GM18951 (cell line): ENCODE results near the gene ZNF778.
"Not testable (repeated sequence)": the region's sequence is repeated elsewhere in the genome, so short reads cannot be mapped to it uniquely, and the experiment has no call there.

Experiments used
- POLR2A ChIP-seq: IDR thresholded peaks from 4 replicates; pipeline ENCODE4 v1.6.1; 2011; ENCODE audit warnings: mild to moderate bottlenecking; ENCODE audit not compliant: insufficient read length, insufficient read depth; ENCODE audit errors: extremely low read depth
- in situ Hi-C: fragments of 300-500 bp; cut with MboI; formaldehyde crosslinking; loops from one replicate; pipeline ENCODE4 v1.12.0; 2022; ENCODE audit warnings: low sequenced_read_pairs, mixed read lengths, inconsistent platforms; ENCODE audit not compliant: unreplicated experiment

ZNF778 gene

DNA sequence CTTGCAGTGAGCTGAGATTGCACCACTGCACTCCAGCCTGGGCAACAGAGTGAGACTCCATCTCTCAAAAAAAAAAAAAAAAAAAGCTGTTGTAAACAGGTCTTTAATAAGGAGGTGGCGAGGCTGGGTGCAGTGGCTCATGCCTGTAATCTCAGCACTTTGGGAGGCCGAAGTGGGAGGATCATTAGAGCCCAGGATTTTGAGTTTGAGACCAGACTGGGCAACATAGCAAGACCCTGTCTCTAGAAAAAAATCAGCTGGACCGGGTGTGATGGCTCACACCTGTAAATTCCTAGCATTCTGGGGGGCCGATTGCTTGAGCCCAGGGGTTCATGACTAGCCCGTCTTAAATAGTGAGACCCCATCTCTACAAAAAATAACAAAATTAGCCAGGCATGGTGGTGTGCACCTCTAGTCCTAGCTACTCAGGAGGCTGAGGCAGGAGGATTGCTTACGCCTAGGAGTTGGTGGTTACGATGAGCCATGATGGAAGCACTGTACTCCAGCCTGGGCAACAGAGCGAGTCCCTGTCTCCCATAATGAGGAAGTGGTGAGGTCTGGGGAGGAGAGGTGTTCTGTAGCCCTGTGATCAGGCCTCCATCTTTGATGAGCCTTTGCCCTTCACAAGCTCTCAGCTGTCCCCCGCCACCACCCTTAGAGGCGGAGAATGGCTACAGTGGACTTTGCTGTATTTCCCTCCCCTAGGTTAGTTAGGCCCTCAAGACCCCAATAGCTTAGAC is 36.2 kb downstream of the ZNF778 start:
- in situ Hi-C loops: no loop called here
- TF ChIP-seq POLR2A: no peak

DNA sequence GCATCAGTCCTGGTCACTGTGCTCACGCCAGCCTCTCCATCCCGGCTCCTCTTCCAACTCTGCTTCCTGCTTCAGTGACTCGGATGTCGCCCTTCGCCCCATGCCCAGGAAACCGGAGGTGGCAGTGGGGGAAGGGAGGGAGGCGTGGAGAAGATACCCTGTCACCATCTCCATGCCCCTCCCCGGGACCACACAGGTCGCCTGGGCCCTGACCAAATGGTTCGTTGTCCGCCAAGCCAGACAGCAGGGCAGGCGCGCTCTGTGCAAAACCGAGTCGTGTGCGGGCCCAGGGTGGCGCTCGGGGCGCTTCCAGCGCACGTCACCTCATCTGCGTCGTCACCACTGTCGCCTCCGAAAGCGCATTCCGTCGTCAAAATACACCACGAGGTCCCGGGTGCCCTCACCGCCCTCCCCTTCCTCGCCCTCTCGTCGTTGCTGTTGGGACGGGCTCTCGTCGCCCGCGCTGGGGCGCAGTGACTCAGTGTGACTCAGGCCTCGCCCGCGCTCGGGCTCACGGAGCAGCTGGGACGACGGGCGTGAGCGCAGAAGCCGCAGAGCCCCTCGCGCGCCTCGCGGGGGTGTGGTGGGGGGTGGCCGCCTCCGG is 39.2 kb downstream of the ZNF778 start:
- no peak for TF ChIP-seq POLR2A
- in situ Hi-C loops: no loop called here

DNA sequence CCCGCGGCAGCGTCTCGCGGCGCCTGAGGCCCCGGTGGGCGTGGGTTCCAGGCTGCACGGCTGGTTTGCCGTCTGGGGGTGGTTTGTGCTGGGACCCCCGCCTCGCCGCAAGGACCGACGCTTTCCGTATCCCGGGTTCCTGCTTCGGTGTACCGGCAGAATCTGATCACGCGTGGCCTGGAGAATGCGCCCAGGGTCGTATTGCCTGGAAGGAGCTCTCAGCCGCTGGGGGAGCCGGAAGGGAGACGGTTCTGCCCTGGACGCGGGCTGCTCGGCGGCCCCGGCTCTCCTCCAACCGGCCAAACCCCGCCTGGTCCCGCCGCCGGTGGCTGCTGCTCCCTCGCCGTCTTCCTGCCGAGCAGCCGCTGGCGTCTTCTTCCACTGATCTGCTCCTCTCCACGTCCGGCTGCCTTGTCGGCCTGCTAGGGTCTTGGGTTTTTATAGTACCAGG is 39.8 kb downstream of the ZNF778 start:
- no peak for TF ChIP-seq POLR2A
- in situ Hi-C loops: no loop called here

DNA sequence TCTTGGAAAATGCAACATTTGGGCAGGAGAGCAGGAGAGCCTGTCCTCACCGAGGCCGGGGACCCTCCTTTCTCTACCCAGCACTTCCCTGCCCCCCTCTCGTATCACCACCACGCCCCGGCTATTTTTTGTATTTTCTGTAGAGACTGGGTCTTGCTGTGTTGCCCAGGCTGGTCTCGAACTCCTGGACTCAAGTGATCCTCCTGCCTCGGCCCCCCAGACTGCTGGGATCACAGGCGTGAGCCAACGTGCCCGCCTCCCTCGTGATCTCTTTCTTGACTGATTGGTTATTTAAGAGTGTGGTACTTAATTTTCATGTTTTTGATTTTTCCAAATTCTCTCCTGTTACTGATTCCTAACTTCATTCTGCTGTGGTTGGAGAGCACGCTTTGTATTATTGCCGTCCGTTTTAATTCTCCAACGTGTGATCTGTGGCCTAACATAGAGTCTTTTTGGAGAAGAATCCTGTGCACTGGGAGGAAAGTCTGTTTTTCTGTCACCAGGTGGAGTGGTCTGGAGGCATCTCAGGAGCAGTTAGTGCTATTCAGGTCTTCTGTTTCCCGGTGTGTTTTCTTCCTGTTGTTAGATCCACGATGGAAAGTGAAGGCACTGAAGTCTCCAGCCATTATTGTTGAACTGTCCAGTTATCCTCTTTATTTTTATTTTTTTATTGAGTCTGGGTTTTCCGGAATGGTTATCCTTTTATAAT is 40.4 kb downstream of the ZNF778 start:
- in situ Hi-C loops: no loop called here
- no peak for TF ChIP-seq POLR2A

DNA sequence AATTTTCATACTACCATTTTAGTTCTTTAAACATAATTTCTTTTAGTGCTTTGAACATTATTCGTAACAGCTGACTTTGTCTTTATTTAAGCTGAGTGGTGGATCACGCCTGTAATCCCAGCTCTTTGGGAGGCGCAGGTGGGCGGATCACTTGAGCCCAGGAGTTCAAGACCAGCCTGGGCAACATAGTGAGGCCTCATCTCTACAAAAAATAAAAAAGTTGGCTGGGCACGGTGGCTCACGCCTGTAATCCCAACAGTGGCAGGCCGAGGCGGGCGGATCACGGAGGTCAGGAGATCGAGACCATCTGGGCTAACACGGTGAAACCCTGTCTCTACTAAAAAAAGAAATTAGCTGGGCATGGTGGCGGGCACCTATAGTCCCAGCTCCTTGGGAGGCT is 42.4 kb downstream of the ZNF778 start:
- in situ Hi-C loops: not testable (repeated sequence)

DNA sequence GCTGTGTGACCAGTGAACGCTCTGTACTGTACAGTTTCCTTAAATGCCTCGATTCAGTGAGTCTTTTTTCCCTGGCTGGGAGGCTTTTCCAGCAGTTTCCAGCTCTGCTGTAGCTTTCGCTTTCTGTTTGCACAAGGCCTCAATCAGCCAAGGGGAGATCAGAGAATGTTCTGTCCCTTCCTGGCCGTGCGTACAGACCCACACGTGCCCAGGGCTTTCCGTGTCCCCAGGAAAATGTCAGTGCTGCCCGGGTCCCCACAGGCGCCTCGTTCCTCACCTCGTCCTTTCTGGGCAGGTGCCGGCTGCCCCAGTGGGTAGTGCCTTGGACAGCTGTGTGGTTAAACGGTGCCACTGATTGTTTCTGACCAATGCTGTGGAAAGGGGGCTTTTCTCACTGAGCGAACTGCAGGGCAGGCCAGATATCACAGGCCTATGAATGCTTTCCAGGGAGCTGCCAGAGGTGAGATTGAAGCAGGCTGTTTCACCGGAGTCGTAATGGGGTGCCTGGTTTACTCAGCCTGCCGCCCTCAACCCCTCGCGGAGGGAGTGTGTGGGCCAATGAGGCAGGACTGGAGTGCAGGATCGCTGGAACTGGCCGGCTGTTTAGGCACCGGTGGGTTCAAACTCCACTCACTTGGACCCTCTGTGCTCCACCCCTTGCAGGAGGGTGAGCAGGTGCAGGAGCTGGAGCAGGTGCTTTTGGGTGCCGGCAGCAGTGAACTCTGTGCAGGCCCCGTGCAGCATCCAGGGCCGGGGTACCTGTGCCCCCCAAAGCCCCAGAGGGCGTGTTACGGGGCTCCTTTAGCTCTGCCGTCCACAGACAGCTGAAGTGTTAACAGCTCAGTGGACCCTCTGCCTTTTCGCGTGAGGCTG is 44.4 kb downstream of the ZNF778 start:
- in situ Hi-C loops: no loop called here
- TF ChIP-seq POLR2A: no peak

DNA sequence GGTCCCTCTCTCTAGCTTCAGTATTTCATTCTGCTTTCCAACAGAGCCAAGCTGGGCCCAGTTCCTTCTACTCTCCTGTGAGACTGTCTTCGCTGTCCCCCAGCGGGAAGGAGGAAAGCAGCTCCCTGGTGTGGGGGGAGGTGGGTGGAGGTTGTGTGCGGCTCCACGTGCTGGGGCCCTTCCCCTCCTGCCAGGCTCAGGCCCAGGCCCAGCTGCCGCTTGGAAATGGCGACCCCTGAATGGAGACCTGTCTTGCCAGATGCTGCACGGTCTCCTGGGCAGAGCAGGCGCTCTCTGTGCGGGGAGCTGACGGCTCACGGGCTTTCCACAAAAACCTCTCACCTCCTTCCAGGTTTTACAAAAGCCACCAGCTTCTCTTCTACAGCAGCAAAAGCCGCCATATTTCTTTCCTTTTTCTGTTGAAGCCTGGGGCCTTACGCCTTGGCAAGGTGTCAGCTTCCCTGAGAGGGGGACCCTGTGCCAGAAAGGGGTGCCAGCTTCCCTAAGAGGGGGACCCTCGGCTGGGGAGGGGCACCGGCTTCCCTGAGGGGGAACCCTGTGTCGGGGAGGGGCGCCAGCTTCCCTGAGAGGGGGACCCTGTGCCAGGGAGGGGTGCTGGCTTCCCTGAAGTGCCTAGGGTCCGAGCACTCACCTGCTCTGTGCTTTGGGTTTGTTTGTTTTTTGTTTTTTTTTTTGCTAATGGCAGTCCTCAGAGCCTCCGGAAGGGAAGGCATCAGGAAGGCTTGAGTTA is 47.5 kb downstream of the ZNF778 start:
- in situ Hi-C loops: no loop called here
- TF ChIP-seq POLR2A: no peak

DNA sequence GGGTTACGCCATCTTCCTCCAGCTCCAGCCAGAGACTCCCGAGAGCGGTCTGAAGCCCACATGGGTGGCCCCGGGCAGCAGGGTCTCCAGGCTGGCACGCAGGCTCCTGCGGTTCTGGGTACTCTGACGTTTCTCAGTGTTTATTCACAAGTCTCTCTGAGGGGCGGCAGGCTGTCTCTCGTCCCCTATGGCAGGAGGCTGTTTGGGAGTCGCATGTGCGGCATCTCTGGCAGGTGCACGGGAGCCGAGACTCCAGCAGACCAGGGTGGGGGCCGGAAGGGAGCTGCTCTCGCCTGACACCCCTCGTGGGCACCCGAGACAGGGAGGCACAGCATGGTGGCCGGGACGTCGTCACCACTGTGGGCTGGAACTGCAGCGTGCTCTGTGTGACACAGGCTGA is 48.1 kb downstream of the ZNF778 start:
- TF ChIP-seq POLR2A: no peak
- in situ Hi-C loops: no loop called here

DNA sequence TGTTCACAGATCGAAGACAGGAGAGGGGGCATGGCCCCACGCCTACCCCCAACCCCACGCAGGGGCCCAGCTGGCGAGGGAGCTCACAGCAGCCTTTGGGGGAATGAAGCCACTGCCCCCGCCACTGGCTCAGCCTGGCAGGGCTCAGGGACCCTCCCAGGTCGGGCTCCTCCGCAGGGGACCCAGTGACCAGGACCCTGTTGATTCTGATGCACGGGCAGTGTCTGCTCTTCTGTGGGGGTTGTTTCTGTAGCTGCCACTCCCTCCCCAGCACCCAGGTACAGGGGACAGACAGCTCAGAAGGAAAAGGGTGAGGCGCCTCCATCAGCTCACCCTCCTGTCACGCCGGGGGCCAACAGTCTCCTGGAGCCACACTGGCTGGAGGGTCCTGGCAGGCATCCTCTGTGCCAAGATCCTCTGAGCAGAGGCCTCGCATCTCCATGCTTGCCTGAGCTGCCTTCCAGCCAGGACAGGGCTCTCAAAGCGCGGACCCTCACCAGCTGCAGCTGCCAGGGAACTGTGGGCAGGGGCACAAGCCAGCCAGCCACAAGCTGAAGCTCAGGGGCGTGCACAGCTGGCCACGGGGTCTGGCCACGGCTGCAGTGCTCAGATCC is 49.1 kb downstream of the ZNF778 start:
- no peak for TF ChIP-seq POLR2A
- in situ Hi-C loops: no loop called here

DNA sequence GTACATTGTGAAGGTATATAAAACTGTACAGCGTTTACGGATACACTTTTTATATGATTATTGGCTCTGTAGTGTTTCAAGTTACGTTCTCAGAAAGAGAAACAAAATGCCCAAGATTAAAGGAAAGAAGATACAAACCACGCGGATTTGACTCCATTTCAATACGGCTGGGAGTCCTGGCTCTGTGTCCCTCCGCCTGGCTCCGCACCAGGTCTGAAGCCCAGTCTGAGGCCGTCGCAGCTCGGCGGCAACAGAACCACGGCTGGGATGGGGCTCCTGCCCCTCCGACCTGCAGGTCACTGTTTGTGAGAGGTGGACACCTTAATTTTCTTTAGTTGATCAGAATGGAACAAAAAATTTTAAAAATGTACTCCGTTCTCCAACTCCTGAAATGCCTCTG is 50.2 kb downstream of the ZNF778 start:
- in situ Hi-C loops: not testable (repeated sequence)

DNA sequence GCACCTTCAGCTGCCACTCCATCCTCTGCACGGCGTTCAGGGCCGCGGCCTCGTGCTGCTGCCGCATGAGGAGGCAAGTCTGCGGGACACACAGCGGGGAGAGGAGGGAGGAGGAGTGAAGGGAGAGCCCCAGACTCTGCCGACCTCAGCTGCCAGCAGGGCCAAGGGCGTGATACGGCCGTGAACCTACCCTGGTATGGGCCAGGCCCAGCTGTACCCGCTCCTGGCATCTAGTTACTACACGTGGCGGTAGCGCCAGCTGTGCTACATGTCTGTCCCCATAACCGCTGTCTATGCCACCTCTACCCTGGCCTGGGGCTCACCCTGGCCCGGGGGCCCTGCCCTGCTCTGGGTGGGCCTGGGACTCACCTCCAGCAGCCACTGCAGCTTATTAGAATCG is 51.1 kb downstream of the ZNF778 start:
- in situ Hi-C loops: no loop called here
- no peak for TF ChIP-seq POLR2A

DNA sequence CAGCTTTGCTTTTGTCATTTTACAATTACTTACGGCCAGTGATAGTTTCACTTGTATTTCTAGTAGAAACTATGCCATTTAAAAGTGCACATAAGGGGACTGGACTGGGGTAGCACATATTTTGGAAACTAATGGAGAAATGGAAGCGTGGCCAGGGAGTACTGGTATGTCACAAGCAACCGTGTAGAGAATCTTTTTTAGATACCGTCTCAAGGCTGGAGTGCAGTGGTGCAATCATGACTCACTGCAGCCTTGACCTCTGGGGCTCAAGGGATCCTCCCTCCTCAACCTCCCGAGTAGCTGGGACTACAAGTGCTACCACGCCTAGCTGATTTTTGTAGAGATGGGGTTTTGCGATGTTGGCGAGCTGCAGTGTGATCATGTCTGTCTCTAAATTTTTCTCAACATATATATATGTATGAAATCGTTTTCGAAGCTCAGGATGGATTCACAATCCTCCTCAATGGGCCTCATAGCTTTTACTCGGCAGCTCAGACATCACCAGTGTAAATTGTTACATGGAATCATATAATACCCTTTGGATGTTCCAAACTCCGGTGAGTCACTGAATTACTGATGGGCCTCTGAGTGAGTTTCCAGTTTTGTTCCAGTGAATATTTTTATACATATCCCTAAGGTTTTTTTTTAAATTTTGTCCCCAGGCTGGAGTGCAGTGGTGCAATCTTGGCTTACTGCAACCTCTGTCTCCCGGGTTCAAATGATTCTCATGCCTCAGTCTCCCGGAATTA is 51.7 kb downstream of the ZNF778 start:
- TF ChIP-seq POLR2A: no peak
- in situ Hi-C loops: no loop called here
